Activated T-cell treated with anti-CD3 and anti-CD28 coated beads, Interleukin-2, amount 50 U/mL, for 1 hour (primary cell): ENCODE data around the gene SETD4.

Experiments used
- DNase-seq: peaks from one replicate; pipeline ENCODE4 v3.0.0-alpha.2; 2020

Gene SETD4

DNA sequence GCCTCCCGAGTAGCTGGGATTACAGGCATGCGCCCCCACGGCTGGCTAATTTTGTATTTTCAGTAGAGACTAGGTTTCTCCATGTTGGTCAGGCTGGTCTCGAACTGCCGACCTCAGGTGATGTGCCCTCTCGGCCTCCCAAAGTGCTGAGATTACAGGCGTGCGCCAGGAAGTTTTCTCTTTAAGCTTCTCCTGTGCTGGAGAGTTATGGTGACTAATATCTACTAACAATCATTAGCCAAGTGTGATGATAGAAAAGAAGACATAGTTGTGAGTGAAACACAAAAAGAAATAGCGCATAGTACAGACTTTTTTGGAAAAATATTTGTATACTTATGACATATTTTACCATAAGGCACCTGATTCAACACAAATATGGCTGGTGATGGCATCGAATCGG is 56.5 kb downstream of the SETD4 start:
- DNase-seq: no peak

DNA sequence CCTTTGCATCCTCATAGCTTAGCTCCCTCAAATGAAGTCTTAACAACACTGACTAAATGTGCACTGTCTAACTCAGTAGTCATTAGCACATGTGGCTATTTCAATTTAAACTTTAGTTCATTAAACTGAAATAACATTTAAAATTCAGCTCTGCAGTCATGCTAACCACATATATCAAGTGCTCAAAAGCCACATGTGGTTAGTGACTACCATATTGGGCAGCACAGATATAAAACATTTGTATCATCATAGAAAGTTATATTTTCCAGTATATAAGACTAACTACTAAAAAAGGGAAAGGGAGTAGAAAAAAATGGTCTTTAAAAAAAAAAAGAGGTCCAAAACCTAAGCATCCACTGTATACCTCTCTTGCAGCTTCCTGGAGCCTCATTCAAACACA is 64.1 kb downstream of the SETD4 start:
- no peak for DNase-seq

DNA sequence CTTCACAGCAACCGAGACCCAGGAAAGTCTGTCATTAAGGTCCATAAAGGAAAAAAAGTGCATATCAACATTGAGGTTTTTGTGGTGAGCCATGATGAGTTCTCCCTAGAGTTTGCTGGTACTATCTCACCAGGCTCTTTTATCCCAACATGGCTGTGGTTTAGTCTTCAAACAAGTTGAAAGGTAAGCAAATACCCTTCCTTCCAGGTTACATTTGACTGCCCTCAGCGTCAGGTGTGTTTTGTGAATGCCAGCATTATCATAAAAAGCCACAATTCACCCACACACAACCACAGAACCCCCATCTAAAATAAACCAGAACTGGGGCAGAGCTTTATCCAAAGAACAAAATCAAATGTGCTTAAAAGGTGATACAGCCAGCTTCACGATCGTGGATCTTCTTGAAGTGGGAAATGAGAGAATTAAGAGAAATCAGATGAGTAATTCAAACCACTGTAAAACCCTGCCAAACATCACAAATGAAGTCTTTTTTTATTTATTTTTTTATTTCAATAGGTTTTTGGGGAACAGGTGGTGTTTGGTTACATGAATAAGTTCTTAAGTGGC is 64.7 kb downstream of the SETD4 start:
- no peak for DNase-seq

DNA sequence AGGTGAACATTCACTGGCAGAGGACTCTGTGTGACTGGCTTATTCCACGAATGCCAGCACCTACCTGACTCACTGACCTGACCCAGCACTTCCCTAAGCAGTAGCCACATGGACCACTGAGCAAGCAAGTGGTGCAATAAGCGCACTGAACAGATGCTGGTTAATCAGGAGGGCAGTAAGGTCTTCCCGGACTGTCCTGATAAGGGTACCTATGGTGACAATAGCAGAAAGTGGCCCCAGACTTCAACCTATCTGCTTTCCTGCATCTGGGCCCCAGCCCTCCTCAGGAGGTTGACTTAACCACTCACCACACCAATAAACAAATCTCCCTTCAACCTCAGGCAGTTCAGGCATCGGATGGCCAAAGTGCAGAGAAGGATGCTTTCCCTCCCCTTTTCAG is 65.7 kb downstream of the SETD4 start:
- no peak for DNase-seq

DNA sequence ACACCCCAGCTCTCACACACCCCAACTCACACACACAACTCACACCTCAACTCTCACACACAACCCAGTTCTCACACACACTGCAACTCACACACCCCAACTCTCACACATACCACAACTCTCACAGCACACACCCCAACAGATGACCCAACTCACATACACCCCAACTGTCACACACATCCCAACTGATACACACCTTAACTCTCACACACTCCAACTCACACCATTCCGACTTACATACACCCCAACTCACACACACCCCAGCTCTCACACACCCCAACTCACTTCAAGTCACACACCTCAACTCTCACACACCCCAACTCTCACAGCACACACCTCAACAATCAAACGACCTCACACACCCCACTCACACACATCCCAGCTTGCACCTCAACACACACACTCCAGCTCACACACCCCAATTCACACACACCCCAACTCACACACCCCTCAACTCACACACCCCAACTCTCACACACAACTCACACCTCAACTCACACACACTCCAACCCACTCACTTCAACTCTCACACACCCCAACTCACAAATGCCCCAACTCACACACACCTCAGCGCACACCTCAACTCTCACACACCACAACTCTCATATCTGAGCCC is 66.3 kb downstream of the SETD4 start:
- no peak for DNase-seq

DNA sequence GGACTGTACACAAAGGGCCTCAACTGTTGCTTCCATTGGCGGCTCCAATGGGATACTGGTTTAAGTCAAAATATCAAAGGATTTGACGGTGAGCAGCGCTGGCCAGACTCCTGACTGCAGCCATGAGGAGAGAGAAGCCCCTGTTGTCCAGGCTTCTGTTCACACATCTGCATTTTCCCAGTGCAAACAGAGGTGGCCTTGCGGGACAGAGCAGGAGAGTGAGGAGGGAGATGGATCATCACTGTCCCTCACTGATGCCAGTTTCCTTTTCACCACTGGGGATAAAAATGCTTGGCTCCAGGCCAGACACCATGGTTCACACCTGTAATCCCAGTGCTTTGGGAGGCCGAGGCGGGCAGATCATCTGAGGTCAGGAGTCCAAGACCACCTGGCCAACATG is 69.2 kb downstream of the SETD4 start:
- DNase-seq: no peak

DNA sequence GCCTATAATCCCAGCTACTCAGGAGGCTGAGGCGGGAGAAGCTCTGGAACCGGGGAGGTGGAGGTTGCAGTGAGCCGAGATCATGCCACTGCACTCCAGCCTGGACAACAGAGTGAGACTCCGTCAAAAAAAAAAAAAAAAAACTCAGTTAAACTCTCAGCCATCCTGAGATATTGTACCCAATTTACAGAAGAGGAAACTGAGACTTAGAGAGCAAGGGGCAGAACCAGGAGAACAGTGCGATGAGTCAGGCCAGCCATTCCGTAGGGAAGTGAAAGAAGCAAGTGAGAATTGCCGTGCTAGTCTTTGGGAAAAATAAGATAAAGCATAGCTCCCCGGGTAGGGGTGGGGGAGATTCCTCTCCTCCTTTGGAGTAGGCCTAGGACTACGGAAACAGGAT is 69.7 kb downstream of the SETD4 start:
- DNase-seq: no peak

DNA sequence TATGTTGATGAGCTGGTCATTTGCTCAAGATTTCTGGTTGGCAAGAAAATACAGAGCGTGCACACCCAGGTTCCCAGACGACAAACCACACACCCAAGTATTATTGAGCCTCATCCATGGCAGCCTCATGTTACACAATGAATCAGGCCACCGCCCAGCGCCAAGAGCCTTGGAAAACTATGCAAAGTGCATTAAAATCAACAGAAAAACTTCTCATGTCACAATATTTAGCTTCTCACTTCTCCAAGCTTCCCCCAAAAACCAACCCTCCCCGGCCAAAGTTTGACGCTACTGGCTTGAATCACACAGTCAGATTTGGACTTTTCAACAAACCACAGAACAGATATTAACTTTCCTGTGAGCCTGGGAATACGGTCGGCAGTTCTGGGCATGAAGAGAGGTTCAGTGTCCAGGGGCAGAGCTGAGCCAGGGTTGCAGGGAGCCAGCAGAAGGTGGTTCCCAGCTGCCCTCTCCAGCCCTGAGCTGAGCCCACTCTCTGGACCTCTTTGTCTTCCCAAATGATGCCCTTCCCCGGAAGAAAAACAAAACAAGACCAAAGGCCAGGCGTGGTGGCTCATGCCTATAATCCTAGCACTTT is 71.1 kb downstream of the SETD4 start:
- no peak for DNase-seq

DNA sequence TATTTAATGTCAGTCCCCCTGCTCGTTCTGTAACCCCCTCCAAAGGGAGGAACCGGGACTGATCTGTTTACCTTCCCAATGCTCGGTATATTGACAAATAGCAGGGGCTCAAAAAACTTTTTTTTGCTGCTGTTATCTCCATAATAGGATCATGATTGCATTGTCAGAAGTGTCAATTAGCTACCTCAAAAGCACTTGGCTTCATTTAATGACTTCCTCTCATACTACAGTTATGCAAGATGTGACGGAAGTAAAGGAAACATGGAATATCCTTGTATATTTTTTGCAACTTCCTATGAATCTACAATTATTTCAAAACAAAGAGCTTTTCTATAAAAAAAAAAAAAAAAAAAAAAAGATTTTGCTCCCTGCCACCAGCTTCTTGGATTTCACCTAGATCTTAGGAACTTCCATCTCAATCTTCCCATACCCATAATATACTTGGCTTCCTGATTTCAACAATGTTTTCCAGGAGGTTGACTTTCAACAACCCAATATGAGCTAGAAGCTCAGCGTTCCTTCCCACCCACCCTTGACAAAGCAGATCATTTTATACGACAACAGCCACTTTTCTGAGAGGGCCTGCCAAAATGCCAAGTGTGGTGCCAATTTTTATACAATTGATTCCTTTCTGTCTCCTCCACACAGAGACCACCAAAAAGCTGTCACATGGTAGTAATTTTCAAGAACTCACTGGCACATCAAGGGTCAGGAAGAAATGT is 71.7 kb downstream of the SETD4 start:
- no peak for DNase-seq

DNA sequence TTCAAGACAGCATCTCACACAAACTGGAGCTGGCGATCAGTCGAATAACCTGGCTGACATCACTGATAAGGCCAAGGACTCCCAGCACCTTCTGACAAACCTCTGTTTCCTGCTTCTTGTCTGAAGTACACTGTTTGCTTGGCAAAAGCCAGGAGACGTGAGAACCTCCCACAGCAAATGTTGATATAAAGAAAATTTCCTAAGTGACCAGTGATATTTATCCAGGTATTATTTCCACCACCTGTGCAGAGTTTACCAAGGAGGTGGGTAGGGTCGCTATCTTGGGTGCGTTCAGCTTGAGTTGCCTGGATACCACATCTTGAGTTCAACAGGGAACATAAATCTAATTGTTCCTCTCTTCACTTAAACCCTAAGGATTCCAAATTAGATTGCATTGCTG is 72.9 kb downstream of the SETD4 start:
- no peak for DNase-seq

DNA sequence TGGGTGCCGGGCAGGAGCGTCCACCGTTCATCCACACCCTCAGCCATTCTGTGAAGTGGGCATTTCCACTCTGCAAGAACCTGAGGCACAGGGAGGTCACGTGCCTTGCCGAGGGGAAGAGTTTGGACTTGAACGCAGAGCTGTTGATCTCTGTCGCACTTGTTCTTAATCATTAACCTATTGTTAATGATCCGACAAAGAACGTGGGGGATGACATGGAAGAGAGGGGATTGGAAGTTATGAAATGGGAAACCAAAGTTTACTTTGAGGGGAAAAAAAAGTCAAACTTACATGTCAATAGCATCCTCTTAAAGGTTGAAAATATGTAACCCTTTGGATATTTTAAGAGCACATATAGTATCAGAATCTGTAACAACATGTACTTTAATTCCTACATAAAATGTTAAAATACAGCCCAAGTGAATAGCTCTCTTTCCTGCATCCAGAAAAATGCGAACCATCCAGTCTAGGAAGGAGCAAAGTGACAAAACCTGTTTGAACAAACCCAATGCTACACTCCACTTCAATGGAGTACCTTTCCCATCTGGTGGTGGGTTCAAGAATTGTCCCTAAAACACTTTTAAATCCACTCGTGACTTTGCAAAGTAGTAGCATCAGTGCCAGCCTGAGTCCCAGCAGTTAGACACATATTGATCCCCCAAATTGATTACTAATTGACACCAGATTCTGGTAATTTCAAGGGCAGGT is 75.5 kb downstream of the SETD4 start:
- DNase-seq: no peak
